Fibroblast of skin of left biceps (primary cell): Measurements from ENCODE around the gene STAM2.
"Not testable (repeated sequence)": the region's sequence is repeated elsewhere in the genome, so short reads cannot be mapped to it uniquely, and the experiment has no call there.

Experiments
- DNase-seq, 2 experiments: peaks; one replicate each; pipeline ENCODE4 v3.0.0-alpha.2; 2013; ENCODE audit warnings: low read depth in 2 of 2

STAM2 gene

DNA sequence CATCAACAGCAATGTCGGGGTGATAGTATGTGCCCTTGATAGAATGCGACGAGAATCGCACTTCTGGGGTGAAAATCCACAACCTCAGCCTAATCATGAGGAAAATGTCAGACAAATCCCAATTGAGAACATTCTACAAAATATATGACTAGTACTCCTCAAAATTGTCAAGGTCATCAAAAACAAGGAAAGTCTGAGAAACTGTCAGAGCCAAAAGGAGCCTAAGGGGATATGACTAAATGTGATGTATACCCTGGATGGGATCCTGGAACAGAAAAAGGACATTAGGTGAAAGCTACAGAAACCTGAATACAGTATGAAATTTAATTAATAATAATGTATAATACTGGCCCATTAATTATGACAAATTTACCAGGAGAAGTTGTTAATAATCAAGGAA, 69.1 kb downstream of the STAM2 start:
- DNase-seq, result no peak

GRCh38 chr2:152103271-152103670, 72.3 kb downstream of the STAM2 start:
- DNase-seq, result no peak

- no peak for DNase-seq
Measured at GRCh38 chr2:152100961-152101360, 74.6 kb downstream of the STAM2 start.

- no peak for DNase-seq
Measured at GRCh38 chr2:152099367-152100050, 76.1 kb downstream of the STAM2 start.

GRCh38 chr2:152098496-152099366, 76.8 kb downstream of the STAM2 start, which contains the start of gene CACNB4:
CACNB4 (minus strand) TSS chr2:152099044.
- no peak for DNase-seq

GRCh38 chr2:152097801-152098495, 77.6 kb downstream of the STAM2 start:
- no peak for DNase-seq

GRCh38 chr2:152097290-152097800, 78.2 kb downstream of the STAM2 start:
- DNase-seq, result peak in 1 of 2 experiments; percentile 10

DNA sequence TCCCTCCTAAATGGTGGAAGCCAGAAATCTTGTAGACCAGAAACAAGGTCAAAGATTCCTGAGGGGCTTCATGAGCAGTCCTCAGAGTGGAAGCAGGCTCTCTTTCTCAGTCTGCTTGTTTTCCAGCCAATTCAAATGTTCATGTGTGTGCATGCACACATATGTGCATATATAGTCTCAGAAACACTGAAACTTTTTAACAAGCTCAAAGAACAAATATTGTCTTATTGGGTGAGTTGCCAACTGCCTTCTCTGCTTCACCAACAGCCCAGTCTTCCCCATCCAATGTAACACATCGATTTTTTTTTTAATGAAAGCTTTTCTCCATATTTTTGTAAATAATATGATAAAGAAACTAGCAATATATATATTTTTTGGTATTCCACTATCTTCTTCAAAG, 80.4 kb downstream of the STAM2 start:
- DNase-seq, result no peak

DNA sequence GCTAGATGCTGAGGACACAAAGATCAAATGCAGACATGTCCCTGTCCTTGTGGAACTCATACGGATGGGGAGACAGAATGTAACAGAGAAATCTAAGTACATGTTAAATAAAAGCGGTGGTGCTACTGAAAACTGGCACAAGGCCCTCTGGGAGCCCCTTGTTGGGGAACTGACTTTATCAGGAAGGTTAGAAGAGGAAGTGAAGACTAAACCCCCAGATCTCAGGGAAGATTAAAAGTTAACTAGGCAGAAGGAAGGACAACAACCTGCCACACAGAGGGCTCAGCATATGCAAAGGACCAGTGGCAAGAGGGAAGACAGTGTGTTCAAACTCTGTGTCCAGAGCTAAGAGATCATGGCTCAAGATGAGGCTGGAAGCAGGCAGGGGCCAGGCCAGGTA, 81.5 kb downstream of the STAM2 start:
- DNase-seq, result no peak

- no peak for DNase-seq
Measured at GRCh38 chr2:152093464-152093863, 82.1 kb downstream of the STAM2 start.

- no peak for DNase-seq
Measured at GRCh38 chr2:152092095-152092494, 83.5 kb downstream of the STAM2 start.

DNA sequence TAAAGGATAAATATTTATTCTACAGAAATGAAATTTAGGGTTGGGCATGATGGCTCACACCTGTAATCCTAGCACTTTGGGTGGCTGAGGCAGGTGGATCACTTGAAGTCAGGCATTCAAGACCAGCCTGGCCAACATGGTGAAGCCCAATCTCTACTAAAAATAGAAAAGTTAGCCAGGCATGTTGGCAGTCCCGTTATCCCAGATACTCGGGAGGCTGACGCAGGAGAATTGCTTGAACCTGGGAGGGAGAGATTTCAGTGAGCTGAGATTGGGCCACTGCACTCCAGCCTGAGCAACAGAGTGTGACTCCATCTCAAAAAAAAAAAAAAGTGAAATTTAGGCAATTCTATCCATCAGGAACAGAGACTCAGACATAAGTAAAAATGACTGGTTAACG, 84.8 kb downstream of the STAM2 start:
- not testable (repeated sequence) for DNase-seq

DNA sequence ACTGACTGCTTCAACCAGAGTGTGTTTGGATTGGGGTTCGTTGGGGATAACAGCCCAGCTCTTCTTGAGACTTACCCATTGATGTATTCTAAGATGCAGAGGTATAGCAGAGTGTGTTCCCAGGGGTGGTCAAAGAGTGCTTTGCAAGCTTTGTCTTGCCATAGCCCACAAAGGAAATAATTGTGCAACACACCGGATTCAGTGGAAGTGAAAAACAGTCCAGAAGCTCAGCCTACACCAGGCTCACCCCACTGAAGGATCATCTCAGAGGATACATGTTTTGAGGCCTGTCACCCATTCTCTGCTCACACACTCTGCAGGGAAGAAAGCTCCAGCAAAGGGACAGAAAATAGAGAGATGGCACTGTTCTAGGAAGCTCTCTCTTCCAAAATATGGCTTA, 86.3 kb downstream of the STAM2 start:
- no peak for DNase-seq

GRCh38 chr2:152088006-152088405, 87.6 kb downstream of the STAM2 start:
- no peak for DNase-seq

- DNase-seq, result no peak
Measured at GRCh38 chr2:152086231-152086630, 89.3 kb downstream of the STAM2 start.

DNA sequence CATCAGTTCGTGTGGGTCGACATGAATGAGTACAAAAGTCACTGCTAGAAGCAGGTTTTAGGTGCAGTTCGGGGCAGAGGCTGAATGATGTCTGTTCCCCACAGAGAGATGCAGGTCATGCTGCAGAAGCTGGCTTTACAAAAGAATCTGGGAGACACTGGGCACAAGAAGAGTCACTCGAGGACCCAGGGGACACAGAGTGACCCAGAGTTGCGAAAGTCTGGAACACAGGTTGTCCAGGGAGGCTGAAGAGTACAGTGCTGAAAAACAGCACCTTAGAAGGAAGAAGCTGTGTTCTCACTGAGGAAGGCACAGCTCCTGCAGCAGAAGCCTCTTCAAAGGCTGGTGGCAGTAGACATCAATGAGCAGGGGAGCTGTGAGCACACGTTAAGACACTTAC, 91.5 kb downstream of the STAM2 start:
- DNase-seq, result no peak

GRCh38 chr2:152083202-152083875, 92.2 kb downstream of the STAM2 start:
- DNase-seq, result no peak

DNA sequence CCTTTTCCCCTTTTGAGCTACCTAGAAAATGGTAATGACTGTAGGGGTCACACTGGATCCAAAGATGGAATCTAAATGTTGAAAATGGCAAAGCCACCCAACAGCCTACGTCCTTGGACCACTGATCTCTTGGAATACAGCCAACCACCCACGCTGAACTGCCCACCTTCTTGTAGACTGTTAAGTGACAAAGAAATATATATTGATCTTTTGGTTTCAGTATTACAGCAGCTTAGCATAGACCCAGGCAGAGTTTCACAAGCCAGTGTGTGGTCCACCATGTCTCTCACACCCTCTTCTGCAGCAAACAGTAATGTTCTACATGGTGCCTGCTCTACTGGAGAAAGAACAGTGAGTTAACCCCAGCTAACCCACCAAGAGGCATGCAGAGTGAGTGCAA, 96.9 kb downstream of the STAM2 start:
- DNase-seq, result no peak

DNA sequence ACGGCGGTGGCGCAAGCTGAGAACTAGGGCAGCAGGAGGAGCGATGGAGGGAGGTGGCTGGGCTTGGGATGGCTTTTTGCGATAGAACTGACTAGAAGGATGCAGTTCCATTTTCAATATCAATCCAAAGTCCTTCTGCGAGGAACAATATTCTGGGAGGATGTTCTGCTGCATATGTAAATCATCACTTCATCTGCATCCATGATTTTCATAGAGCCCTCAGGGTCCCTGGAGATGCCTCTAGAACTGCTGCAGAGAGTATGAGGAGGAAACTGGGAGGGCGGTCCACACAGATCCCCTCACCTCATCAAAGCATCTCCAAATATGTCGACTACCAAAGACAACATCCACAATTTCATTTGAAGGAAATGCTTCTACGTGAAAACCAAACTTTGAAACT, 97.5 kb downstream of the STAM2 start:
- DNase-seq, result no peak

GRCh38 chr2:152075461-152076050, 100.0 kb downstream of the STAM2 start:
- no peak for DNase-seq

GRCh38 chr2:152072011-152072410, 103.6 kb downstream of the STAM2 start:
- DNase-seq, result no peak
